Urinary bladder (tissue), 4 donors: ENCODE data around the gene INPP4B. TPM values are rescaled to one million over a fixed set of nuclear protein-coding genes. Genes with fewer than 3 reads are reported as not detected.

ENCODE experiments used
- DNase-seq: peaks from one replicate; pipeline ENCODE4 v3.0.0-alpha.2; 2015; ENCODE audit errors: extremely low spot score
- H3K27ac ChIP-seq: one replicate; pipeline ENCODE4 v1.5.1; 2013; ENCODE audit warnings: low read depth, mild to moderate bottlenecking, moderate library complexity
- H3K36me3 ChIP-seq: one replicate; pipeline ENCODE4 v1.6.1; 2013; ENCODE audit warnings: mild to moderate bottlenecking, moderate library complexity; ENCODE audit not compliant: insufficient read depth
- H3K4me1 ChIP-seq: one replicate; pipeline ENCODE4 v1.6.1; 2013; ENCODE audit warnings: mild to moderate bottlenecking, moderate library complexity; ENCODE audit not compliant: insufficient read depth
- H3K4me3 ChIP-seq: one replicate; pipeline ENCODE4 v1.5.1; 2013; ENCODE audit warnings: low read depth, low read length
- WGBS: extraction: QIAGEN DNeasy Blood & Tissue Kit; methylation state at CpG from one replicate; pipeline ENCODE4 v1.1.7; 2013; 5-methylcytosine and 5-hydroxymethylcytosine counted together
- polyA plus RNA-seq: library from polyadenylated mRNA; stranded (reverse); fragments of 200-250 nt; gene quantifications from one replicate; pipeline ENCODE4 v1.2.3, GENCODE V29; 2013
- total RNA-seq: library from RNA; depleted of rRNA; stranded (reverse); fragments of >200 nt; gene quantifications from one replicate; pipeline ENCODE4 v1.2.3, GENCODE V29; 2014
- donor health status: healthy with polysubstance abuse.
- donor health status: healthy.

INPP4B gene
- total and polyA plus RNA-seq, 2 donors = 4.7 to 53.9 TPM

- Histone ChIP-seq H3K4me3 (no peak overlapping the region), H3K4me1 (no peaks in the 10 kb centered on the region), H3K27ac (no peak overlapping the region), H3K36me3 (no peaks in the 10 kb centered on the region)
- no peak for DNase-seq
Observed at GRCh38 chr4:142743121-142743825, 102.8 kb downstream of the INPP4B start.

- H3K27ac ChIP-seq = no peak overlapping the region
- WGBS = 76% methylated on average over 1 of the region's 1 CpG
- no peaks in the 10 kb centered on the region for H3K36me3 ChIP-seq
- no peak for DNase-seq
- H3K4me3 ChIP-seq = no peak overlapping the region
- no peaks in the 10 kb centered on the region for H3K4me1 ChIP-seq
Observed at GRCh38 chr4:142741995-142742394, 104.1 kb downstream of the INPP4B start.

- 84% methylated on average over 2 of the region's 2 CpGs for WGBS
- Histone ChIP-seq H3K4me3 (no peak overlapping the region), H3K27ac (no peak overlapping the region), H3K36me3 (no peaks in the 10 kb centered on the region), H3K4me1 (no peaks in the 10 kb centered on the region)
- DNase-seq = no peak
Observed at GRCh38 chr4:142728233-142728632, 117.9 kb downstream of the INPP4B start.

GRCh38 chr4:142727149-142727548 lies 119.0 kb downstream of the INPP4B start:
- DNase-seq = no peak
- H3K27ac ChIP-seq = no peak overlapping the region
- H3K4me1 ChIP-seq = no peaks in the 10 kb centered on the region
- H3K4me3 ChIP-seq = no peak overlapping the region
- 66% methylated on average over 3 of the region's 3 CpGs for WGBS
- H3K36me3 ChIP-seq = no peaks in the 10 kb centered on the region

GRCh38 chr4:142725886-142726285 lies 120.2 kb downstream of the INPP4B start:
- H3K36me3 ChIP-seq = no peaks in the 10 kb centered on the region
- no peak overlapping the region for H3K4me3 ChIP-seq
- no peaks in the 10 kb centered on the region for H3K4me1 ChIP-seq
- 77% methylated on average over 2 of the region's 2 CpGs for WGBS
- no peak overlapping the region for H3K27ac ChIP-seq
- DNase-seq = no peak

- WGBS = 86% methylated on average over 4 of the region's 4 CpGs
- no peak overlapping the region for H3K4me3 ChIP-seq
- H3K36me3 ChIP-seq = no peaks in the 10 kb centered on the region
- no peak overlapping the region for H3K27ac ChIP-seq
- H3K4me1 ChIP-seq = no peaks in the 10 kb centered on the region
- no peak for DNase-seq
Observed at GRCh38 chr4:142721187-142721586, 124.9 kb downstream of the INPP4B start.

GRCh38 chr4:142719854-142720541 lies 126.1 kb downstream of the INPP4B start:
- WGBS = 75% methylated on average over 5 of the region's 5 CpGs
- H3K36me3 ChIP-seq = no peaks in the 10 kb centered on the region
- DNase-seq = no peak
- H3K4me1 ChIP-seq = no peaks in the 10 kb centered on the region
- H3K4me3 ChIP-seq = no peak overlapping the region
- no peak overlapping the region for H3K27ac ChIP-seq

GRCh38 chr4:142718981-142719380 lies 127.1 kb downstream of the INPP4B start:
- H3K36me3 ChIP-seq = no peaks in the 10 kb centered on the region
- DNase-seq = no peak
- no peaks in the 10 kb centered on the region for H3K4me1 ChIP-seq
- H3K4me3 ChIP-seq = no peak overlapping the region
- H3K27ac ChIP-seq = no peak overlapping the region

GRCh38 chr4:142715727-142716126 lies 130.4 kb downstream of the INPP4B start:
- no peak overlapping the region for H3K4me3 ChIP-seq
- no peaks in the 10 kb centered on the region for H3K36me3 ChIP-seq
- no peaks in the 10 kb centered on the region for H3K4me1 ChIP-seq
- H3K27ac ChIP-seq = no peak overlapping the region
- DNase-seq = no peak

GRCh38 chr4:142713282-142714030 lies 132.6 kb downstream of the INPP4B start:
- 95% methylated on average over 2 of the region's 2 CpGs for WGBS
- Histone ChIP-seq H3K4me3 (no peak overlapping the region), H3K27ac (no peak overlapping the region), H3K36me3 (no peaks in the 10 kb centered on the region), H3K4me1 (no peaks in the 10 kb centered on the region)
- DNase-seq = no peak

- H3K27ac ChIP-seq = no peak overlapping the region
- no peaks in the 10 kb centered on the region for H3K36me3 ChIP-seq
- 77% methylated on average over 1 of the region's 1 CpG for WGBS
- peaks cover 2% of the 10 kb centered on the region for H3K4me1 ChIP-seq
- H3K4me3 ChIP-seq = no peak overlapping the region
- DNase-seq = no peak
Observed at GRCh38 chr4:142708231-142708630, 137.9 kb downstream of the INPP4B start.

GRCh38 chr4:142707401-142707800 lies 138.7 kb downstream of the INPP4B start:
- DNase-seq = no peak
- Histone ChIP-seq H3K36me3 (no peaks in the 10 kb centered on the region), H3K27ac (no peak overlapping the region), H3K4me1 (peaks cover 2% of the 10 kb centered on the region), H3K4me3 (no peak overlapping the region)
- 75% methylated on average over 1 of the region's 1 CpG for WGBS

- H3K27ac ChIP-seq = no peak overlapping the region
- 88% methylated on average over 1 of the region's 1 CpG for WGBS
- DNase-seq = no peak
- H3K36me3 ChIP-seq = no peaks in the 10 kb centered on the region
- peaks cover 2% of the 10 kb centered on the region for H3K4me1 ChIP-seq
- no peak overlapping the region for H3K4me3 ChIP-seq
Observed at GRCh38 chr4:142706381-142706780, 139.7 kb downstream of the INPP4B start.

- no peak for DNase-seq
- no peak overlapping the region for H3K27ac ChIP-seq
- H3K36me3 ChIP-seq = no peaks in the 10 kb centered on the region
- WGBS = 90% methylated on average over 1 of the region's 1 CpG
- no peak overlapping the region for H3K4me3 ChIP-seq
- H3K4me1 ChIP-seq = peaks cover 2% of the 10 kb centered on the region
Observed at GRCh38 chr4:142705820-142706219, 140.3 kb downstream of the INPP4B start.
